ENCODE data around the gene DUOXA2.
"Not testable (repeated sequence)": the region's sequence is repeated elsewhere in the genome, so short reads cannot be mapped to it uniquely, and the experiment has no call there.

DNA sequence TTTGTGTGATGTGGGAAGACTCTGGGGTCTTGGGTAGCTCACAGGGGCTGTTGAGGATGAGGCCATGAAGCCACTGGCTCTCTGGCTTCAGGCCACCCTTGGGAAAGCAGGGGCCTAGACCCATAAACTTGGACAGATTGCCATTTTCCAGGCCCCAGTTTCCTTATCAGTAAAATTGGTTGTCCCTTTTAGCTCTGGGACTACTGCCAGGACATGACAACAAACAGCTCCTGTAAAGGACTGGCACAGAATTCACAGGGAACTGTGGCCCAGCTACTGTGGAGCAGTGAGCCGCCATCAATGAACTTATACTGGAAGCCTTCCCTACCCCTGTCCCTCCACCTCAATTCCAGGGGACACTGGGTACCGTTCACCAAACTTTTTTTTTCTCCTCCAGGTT is 36.7 kb upstream of the DUOXA2 start:
- not testable (repeated sequence) for TF ChIP-seq CTCF (IDR thresholded peaks at IDR 0.05; ENCODE audit: insufficient read depth, low read depth, low read length); EZH2 (IDR thresholded peaks at IDR 0.05; ENCODE audit: insufficient read depth, low read length)

Data from astrocyte (in vitro differentiated cells and primary cell).